GM10248 (cell line): ENCODE data around the gene TPK1.

ENCODE experiments used
- CTCF ChIA-PET: fragments of 300-600 bp; sonication (Branson Sonifier 250); formaldehyde crosslinking; extraction: SDS; loops from one replicate; lab custom pipeline; 2021; ENCODE audit warnings: antibody characterized with exemption; lab: Yijun Ruan, JAX
- POLR2A ChIA-PET: fragments of 350-650 bp; sonication (Branson Sonifier 250); formaldehyde crosslinking; extraction: SDS; loops from one replicate; lab custom pipeline; 2020; ENCODE audit warnings: antibody characterized with exemption; lab: Yijun Ruan, JAX
- DNase-seq: peaks from one replicate; pipeline ENCODE4 v3.0.0; 2012; ENCODE audit errors: extremely low spot score
- TF ChIP-seq, protein P1 (sequence below): IDR thresholded peaks from 2 replicates; pipeline ENCODE4 v1.5.1; 2012; ENCODE audit warnings: mild to moderate bottlenecking, low read depth; ENCODE audit errors: extremely low read depth, missing control alignments, control extremely low read depth

Gene TPK1

DNA sequence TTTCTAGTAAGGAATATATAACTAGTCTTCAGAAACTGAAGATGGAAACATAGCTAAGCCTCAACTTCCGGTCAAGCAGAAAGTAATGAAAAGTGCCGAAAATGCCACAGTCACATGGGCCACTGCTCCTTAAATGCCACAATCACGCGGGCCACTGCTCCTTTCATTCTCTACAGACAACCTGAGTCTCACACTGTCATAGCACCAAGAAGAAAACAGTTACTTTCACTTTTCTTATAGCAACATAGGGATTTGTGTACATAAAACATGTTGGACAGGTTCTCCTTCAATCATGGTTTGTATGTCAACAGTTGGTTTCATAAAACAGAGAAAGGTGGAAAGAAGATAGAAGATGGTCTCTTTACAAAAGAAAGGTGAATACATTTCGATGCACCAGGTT is 383.8 kb downstream of the TPK1 start:
- DNase-seq, result no peak
- CTCF ChIA-PET, result interaction anchor here (3.5 kb wide), 1 partner anchor 15 kb away, joined by 13 read pairs; no protein-coding TSS in a partner anchor
- POLR2A ChIA-PET, result no interaction called here
- TF ChIP-seq, protein P1, sequence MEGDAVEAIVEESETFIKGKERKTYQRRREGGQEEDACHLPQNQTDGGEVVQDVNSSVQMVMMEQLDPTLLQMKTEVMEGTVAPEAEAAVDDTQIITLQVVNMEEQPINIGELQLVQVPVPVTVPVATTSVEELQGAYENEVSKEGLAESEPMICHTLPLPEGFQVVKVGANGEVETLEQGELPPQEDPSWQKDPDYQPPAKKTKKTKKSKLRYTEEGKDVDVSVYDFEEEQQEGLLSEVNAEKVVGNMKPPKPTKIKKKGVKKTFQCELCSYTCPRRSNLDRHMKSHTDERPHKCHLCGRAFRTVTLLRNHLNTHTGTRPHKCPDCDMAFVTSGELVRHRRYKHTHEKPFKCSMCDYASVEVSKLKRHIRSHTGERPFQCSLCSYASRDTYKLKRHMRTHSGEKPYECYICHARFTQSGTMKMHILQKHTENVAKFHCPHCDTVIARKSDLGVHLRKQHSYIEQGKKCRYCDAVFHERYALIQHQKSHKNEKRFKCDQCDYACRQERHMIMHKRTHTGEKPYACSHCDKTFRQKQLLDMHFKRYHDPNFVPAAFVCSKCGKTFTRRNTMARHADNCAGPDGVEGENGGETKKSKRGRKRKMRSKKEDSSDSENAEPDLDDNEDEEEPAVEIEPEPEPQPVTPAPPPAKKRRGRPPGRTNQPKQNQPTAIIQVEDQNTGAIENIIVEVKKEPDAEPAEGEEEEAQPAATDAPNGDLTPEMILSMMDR, result no peak

DNA sequence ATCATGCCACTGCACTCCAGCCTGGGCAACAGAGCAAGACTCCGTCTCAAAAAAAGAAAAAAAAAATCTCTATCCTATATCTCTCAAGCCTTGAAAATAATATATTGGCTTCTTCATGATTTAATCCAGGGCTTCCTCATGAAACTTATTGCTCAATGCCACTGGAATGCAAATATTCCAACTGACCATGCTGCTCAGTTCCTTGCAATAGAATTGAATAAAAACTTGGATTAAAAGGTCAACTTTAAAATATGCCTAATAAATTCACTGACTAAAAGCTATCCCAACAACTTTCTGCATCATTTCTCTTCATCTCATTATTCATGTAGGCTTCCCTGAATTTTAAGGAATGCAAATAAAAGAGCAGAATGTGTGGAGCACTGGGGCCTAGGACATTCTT is 390.3 kb downstream of the TPK1 start:
- ChIA-PET POLR2A (no interaction called here), CTCF (interaction anchor here (1.0 to 1.1 kb wide), 2 partner anchors 8 to 30 kb away, joined by 3 to 4 read pairs; no protein-coding TSS in a partner anchor)
- DNase-seq, result no peak
- TF ChIP-seq, protein P1, result no peak

DNA sequence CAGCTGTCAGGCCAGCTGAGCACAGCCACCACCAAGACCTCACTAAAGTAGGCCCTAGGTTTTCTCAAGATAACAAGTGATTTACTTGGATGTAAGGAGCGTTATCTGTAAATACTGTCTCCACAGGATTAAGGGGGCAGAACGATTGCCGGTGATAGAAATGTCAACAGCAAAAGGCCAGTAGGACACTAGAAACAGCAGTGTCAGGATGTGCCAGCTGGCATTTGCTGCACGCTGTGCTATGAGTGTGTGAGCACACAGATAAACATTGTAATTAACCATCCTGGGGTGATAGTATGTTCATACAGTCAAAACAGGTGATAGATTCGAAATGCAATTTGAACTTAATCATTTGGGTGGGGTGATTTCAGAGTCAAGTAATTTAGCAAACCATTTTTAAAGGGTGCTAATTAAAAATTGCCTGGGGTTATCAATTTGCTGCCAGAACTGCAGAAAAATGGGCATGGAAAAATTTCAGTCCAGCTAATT is 396.1 kb downstream of the TPK1 start:
- POLR2A ChIA-PET, result no interaction called here
- CTCF ChIA-PET, result interaction anchor here (1.4 to 2.9 kb wide), 2 partner anchors 48 to 312 kb away, joined by 4 to 9 read pairs; no protein-coding TSS in a partner anchor
- TF ChIP-seq, protein P1, result no peak
- DNase-seq, result no peak

DNA sequence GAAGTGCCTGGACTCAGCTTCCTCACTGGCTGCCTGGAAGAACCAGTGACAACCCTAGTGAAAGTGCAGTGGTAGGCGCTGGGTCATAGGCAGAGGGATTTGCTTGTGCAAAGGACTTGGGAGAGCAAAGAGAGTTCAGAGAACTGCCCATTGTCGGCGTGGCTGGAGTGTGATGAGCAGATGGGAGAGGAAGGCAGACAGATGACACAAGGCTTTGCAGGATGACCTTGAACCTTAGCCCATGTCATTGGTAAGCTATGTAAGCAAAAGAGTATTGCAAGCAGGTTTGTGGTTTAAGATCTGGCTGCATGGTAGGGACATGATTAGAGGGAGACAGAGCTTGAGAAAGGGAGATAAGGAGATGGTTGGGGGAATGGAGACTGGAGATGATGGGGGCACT is 397.1 kb downstream of the TPK1 start:
- TF ChIP-seq, protein P1, result no peak
- CTCF ChIA-PET, result interaction anchor here (1.4 to 2.9 kb wide), 3 partner anchors 47 to 311 kb away, joined by 4 to 9 read pairs (median 6); no protein-coding TSS in a partner anchor
- POLR2A ChIA-PET, result no interaction called here
- DNase-seq, result no peak

DNA sequence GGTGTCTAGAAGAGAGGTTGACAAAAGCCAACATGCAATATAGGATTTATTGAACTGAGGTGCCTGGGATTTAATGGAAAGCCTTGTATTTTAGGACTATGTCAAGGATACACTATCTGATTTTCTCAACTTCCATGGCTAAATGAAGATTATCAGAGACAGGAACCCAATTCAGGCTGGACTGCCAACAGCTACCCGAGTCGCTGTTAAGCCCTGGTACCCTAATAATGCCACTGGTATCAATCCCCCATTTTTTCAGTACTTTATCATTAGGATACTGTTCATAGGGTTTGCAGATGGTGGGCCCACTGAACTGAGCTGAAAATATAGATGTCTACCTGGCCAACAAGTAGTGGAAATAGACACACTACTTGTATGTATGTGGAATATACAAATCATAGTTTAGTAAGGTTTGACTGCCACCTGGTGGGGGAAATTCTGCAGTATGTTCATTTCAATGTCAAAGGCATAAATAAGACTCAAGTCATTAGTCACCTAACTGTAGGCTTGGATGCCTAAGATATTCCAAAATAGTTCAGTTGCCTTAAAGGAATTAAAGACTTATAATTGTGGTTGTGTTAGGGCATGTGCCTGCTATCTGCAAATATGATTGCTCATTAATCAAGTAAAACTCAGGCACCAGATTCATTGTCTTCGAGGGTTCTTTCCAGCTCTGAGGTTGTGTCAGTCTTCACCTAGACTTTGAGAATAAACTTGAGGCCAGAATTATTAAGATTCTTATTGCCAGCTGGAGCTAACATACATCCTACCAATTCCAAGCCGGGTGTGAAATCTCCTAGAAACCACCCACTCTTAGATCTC is 398.3 kb downstream of the TPK1 start:
- ChIA-PET CTCF (interaction anchor here (0.7 to 3.1 kb wide), 9 partner anchors 9 to 260 kb away, joined by 3 to 13 read pairs (median 4); no protein-coding TSS in a partner anchor), POLR2A (no interaction called here)
- DNase-seq, result peak; percentile 37
- TF ChIP-seq, protein P1, result peak; percentile 50

DNA sequence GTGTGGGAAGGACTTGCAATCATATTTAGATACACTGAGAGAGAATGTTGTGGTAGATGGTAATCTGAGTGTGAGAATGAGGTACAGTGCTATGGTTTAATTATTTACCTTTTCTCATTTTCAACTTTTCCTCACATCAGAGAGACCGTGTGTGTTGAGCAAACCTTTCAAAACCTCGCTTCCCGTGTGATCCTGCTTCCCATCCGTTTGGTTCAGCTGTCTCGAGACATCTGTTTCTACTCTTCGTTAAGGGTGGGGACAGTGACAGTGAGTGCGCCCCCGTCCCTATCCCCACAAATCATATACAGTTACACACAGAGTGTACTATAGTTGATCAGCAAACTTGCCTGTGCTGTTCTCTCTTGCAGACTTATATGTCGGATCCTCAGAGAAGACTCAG is 399.4 kb downstream of the TPK1 start:
- TF ChIP-seq, protein P1, result no peak
- POLR2A ChIA-PET, result no interaction called here
- DNase-seq, result no peak
- CTCF ChIA-PET, result interaction anchor here (1.2 to 3.1 kb wide), 4 partner anchors 8 to 259 kb away, joined by 4 to 13 read pairs (median 5); no protein-coding TSS in a partner anchor
